ENCODE measurements around the gene PPP1R14D. TPM values are rescaled to one million over a fixed set of nuclear protein-coding genes. Genes with fewer than 3 reads are reported as not detected.

Gene PPP1R14D
- total RNA-seq, 1 experiment from 2014 or later = not detected

DNA sequence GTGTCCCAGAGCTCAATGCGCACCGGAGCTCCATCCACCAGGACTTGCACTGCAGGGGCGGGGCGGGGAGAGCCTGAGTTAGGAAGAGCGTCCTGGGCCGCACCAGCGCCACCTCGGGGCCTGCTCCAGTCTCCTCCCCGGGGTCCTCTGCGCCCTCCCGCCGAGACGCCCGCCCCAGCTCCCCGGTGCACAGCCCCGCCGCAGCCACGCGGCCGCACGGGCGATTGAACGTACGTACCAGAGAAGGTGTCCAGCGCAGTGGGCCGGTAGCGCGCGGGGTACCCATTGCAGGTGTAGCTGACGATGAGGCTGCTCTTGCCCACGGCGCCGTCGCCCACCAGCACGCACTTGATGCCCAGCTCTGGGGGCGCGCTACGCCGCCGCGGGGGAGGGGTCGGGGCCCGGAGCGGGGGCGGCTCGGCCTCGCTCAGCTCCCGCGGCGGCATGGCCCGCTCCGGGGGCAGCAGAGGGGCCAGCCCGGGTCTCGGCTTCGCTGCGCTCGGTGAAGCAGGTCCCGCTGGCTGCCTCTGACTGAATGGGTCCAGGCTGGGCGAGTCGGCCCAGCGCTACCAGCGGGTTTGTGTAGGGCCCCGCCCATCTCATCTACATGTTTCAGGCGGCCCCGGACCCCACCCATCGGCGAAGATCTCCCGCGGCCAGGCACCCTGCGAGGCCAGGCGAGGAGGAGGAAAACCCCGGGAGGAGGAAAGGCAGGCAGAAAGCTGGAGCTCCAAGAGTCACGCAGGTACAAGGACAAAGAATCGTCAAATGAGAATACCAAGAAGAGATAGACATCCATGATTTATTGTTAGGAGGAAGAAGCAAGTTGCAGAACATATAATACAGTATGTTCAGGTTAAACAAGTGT, 45.4 kb upstream of the PPP1R14D start, which contains the start of gene RHOV:
Gene RHOV, minus strand, starts transcription at position 541 of the 868 bp plus-strand sequence. Its CDS starts 95 bp downstream, at position 446.
- no TSS peak for BruUV-seq (replicated peaks)
- ATAC-seq = peak; percentile 94
- no peaks in the 10 kb centered on the region for H3K9me2 ChIP-seq (ENCODE audit: insufficient read depth)
- peak within 1 kb of the TSS; percentile 74 for H3K27ac ChIP-seq (ENCODE audit: low read depth, low read length)
- ChIA-PET RAD21 (ENCODE audit: low non-redundant PET in 1 of 2, low total read pairs in 2 of 2, uncharacterized antibody in 2 of 2, unreplicated experiment in 2 of 2) (interaction anchor here (1.0 to 2.3 kb wide), 4 partner anchors 15 to 128 kb away, joined by 3 to 13 read pairs (median 6); no protein-coding TSS in a partner anchor), POLR2A (interaction anchor here (0.5 to 2.4 kb wide), 12 partner anchors 8 to 301 kb away, joined by 3 to 20 read pairs (median 4); partner anchors contain the start of genes DNAJC17, VPS18 and ZFYVE19), CTCF (interaction anchor here (0.6 to 5.7 kb wide), 15 partner anchors 11 to 284 kb away, joined by 3 to 94 read pairs (median 4); partner anchors contain the start of gene VPS18)
- no peaks in the 10 kb centered on the region for H3K79me2 ChIP-seq (ENCODE audit: insufficient read depth, low read length)
- peak within 1 kb of the TSS; percentile 56 to 72 for H3K4me3 ChIP-seq (replicated peaks in 1 of 2; ENCODE audit: low read depth in 1 of 2, low read length in 2 of 2)
- H3K9ac ChIP-seq (ENCODE audit: low read length) = peak within 1 kb of the TSS; percentile 73
- H3K27me3 ChIP-seq (ENCODE audit: insufficient read depth, low read length) = no peaks in the 10 kb centered on the region
- H3K36me3 ChIP-seq (ENCODE audit: control insufficient read depth in 1 of 2, insufficient read depth in 2 of 2, low read length in 2 of 2) = no peaks in the 10 kb centered on the region
- peaks cover 36 to 48% of the 10 kb centered on the region in 2 experiments for H3K4me1 ChIP-seq (ENCODE audit: control insufficient read depth in 1 of 2, insufficient read depth in 2 of 2, low read length in 2 of 2)
- no peaks in the 10 kb centered on the region for H4K20me1 ChIP-seq (ENCODE audit: insufficient read depth)
- no peaks in the 10 kb centered on the region for H3K9me3 ChIP-seq (ENCODE audit: control insufficient read depth in 1 of 2, insufficient read depth in 1 of 2, low read depth in 1 of 2, low read length in 2 of 2)
- peak within 1 kb of the TSS; percentile 93 for H3K4me2 ChIP-seq (ENCODE audit: low read length)
- peak within 1 kb of the TSS; percentile 8 for H2AFZ ChIP-seq (ENCODE audit: low read depth, low read length, poor library complexity, severe bottlenecking)
- DNase-seq (ENCODE audit: low read depth, low spot score) = peak; percentile 67
- intact Hi-C loops (cut with micrococcal nuclease) = loop anchor here (1.0 kb wide), 1 partner anchor 27 kb away; no protein-coding TSS in a partner anchor
- no peak for TF ChIP-seq EZH2phosphoT487 (IDR thresholded peaks at IDR 0.05; ENCODE audit: borderline replicate concordance)
- TF ChIP-seq, protein P1, sequence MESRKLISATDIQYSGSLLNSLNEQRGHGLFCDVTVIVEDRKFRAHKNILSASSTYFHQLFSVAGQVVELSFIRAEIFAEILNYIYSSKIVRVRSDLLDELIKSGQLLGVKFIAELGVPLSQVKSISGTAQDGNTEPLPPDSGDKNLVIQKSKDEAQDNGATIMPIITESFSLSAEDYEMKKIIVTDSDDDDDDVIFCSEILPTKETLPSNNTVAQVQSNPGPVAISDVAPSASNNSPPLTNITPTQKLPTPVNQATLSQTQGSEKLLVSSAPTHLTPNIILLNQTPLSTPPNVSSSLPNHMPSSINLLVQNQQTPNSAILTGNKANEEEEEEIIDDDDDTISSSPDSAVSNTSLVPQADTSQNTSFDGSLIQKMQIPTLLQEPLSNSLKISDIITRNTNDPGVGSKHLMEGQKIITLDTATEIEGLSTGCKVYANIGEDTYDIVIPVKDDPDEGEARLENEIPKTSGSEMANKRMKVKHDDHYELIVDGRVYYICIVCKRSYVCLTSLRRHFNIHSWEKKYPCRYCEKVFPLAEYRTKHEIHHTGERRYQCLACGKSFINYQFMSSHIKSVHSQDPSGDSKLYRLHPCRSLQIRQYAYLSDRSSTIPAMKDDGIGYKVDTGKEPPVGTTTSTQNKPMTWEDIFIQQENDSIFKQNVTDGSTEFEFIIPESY (IDR thresholded peaks at IDR 0.05; ENCODE audit: extremely low read depth, insufficient replicate concordance, low read length) = no peak
- no peak for TF ChIP-seq SP1 (IDR thresholded peaks at IDR 0.05; ENCODE audit: low read depth)
- no peak for TF ChIP-seq TCF7L2 (IDR thresholded peaks at IDR 0.05; ENCODE audit: borderline replicate concordance, extremely low read depth, insufficient read depth, insufficient read length)
- peak; percentile 84 for TF ChIP-seq POLR2A (IDR thresholded peaks at IDR 0.05; ENCODE audit: borderline replicate concordance, extremely low read depth, insufficient read depth, insufficient read length)
- TF ChIP-seq, protein P2, sequence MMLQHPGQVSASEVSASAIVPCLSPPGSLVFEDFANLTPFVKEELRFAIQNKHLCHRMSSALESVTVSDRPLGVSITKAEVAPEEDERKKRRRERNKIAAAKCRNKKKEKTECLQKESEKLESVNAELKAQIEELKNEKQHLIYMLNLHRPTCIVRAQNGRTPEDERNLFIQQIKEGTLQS (IDR thresholded peaks at IDR 0.05) = no peak
- TF ChIP-seq ELF1 (IDR thresholded peaks at IDR 0.05; ENCODE audit: borderline replicate concordance, low read depth) = no peak
- TF ChIP-seq, protein P3, sequence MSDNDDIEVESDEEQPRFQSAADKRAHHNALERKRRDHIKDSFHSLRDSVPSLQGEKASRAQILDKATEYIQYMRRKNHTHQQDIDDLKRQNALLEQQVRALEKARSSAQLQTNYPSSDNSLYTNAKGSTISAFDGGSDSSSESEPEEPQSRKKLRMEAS (IDR thresholded peaks at IDR 0.05) = peak; percentile 74
- peak; percentile 49 for TF ChIP-seq RAD21 (IDR thresholded peaks at IDR 0.05; ENCODE audit: low read depth)
- TF ChIP-seq, protein P4, sequence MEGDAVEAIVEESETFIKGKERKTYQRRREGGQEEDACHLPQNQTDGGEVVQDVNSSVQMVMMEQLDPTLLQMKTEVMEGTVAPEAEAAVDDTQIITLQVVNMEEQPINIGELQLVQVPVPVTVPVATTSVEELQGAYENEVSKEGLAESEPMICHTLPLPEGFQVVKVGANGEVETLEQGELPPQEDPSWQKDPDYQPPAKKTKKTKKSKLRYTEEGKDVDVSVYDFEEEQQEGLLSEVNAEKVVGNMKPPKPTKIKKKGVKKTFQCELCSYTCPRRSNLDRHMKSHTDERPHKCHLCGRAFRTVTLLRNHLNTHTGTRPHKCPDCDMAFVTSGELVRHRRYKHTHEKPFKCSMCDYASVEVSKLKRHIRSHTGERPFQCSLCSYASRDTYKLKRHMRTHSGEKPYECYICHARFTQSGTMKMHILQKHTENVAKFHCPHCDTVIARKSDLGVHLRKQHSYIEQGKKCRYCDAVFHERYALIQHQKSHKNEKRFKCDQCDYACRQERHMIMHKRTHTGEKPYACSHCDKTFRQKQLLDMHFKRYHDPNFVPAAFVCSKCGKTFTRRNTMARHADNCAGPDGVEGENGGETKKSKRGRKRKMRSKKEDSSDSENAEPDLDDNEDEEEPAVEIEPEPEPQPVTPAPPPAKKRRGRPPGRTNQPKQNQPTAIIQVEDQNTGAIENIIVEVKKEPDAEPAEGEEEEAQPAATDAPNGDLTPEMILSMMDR (IDR thresholded peaks at IDR 0.05 in 2 of 3, conservative IDR thresholded peaks at IDR 0.05 in 1 of 3; ENCODE audit: borderline replicate concordance in 1 of 3, insufficient read depth in 1 of 3, low read depth in 2 of 3, low read length in 2 of 3) = peak; percentile 42 to 59 (median 43); a peak in 5 of 6 replicates
- TF ChIP-seq POLR2AphosphoS5 (IDR thresholded peaks at IDR 0.05; ENCODE audit: low read depth, low read length) = peak; percentile 85
- TF ChIP-seq, protein P5, sequence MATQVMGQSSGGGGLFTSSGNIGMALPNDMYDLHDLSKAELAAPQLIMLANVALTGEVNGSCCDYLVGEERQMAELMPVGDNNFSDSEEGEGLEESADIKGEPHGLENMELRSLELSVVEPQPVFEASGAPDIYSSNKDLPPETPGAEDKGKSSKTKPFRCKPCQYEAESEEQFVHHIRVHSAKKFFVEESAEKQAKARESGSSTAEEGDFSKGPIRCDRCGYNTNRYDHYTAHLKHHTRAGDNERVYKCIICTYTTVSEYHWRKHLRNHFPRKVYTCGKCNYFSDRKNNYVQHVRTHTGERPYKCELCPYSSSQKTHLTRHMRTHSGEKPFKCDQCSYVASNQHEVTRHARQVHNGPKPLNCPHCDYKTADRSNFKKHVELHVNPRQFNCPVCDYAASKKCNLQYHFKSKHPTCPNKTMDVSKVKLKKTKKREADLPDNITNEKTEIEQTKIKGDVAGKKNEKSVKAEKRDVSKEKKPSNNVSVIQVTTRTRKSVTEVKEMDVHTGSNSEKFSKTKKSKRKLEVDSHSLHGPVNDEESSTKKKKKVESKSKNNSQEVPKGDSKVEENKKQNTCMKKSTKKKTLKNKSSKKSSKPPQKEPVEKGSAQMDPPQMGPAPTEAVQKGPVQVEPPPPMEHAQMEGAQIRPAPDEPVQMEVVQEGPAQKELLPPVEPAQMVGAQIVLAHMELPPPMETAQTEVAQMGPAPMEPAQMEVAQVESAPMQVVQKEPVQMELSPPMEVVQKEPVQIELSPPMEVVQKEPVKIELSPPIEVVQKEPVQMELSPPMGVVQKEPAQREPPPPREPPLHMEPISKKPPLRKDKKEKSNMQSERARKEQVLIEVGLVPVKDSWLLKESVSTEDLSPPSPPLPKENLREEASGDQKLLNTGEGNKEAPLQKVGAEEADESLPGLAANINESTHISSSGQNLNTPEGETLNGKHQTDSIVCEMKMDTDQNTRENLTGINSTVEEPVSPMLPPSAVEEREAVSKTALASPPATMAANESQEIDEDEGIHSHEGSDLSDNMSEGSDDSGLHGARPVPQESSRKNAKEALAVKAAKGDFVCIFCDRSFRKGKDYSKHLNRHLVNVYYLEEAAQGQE (IDR thresholded peaks at IDR 0.05; ENCODE audit: low read depth) = no peak
- TF ChIP-seq YY1 (IDR thresholded peaks at IDR 0.05; ENCODE audit: extremely low read depth, insufficient replicate concordance, low read depth, low read length) = no peak
- TF ChIP-seq ZNF274 (IDR thresholded peaks at IDR 0.05; ENCODE audit: low read depth, low read length) = no peak
- TF ChIP-seq EGR1 (IDR thresholded peaks at IDR 0.05; ENCODE audit: low read depth) = no peak
- TF ChIP-seq ZFX (IDR thresholded peaks at IDR 0.05) = peak; percentile 83; the same call in 1 of the 2 replicates

Data from HCT116 (cell line).